ENCODE measurements around the gene YDJC.
"Not testable (repeated sequence)": the region's sequence is repeated elsewhere in the genome, so short reads cannot be mapped to it uniquely, and the experiment has no call there.

Gene YDJC, protein sequence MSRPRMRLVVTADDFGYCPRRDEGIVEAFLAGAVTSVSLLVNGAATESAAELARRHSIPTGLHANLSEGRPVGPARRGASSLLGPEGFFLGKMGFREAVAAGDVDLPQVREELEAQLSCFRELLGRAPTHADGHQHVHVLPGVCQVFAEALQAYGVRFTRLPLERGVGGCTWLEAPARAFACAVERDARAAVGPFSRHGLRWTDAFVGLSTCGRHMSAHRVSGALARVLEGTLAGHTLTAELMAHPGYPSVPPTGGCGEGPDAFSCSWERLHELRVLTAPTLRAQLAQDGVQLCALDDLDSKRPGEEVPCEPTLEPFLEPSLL

GRCh38 chr22:21629255-21630149, at the start of gene YDJC:
TSS of gene YDJC (minus strand) at chr22:21630022. CDS start at chr22:21630014, 8 bp downstream.
- DNase-seq = peak; percentile 98

- no peak for DNase-seq
Measured at GRCh38 chr22:21679383-21679782, 49.6 kb upstream of the YDJC start.

DNA sequence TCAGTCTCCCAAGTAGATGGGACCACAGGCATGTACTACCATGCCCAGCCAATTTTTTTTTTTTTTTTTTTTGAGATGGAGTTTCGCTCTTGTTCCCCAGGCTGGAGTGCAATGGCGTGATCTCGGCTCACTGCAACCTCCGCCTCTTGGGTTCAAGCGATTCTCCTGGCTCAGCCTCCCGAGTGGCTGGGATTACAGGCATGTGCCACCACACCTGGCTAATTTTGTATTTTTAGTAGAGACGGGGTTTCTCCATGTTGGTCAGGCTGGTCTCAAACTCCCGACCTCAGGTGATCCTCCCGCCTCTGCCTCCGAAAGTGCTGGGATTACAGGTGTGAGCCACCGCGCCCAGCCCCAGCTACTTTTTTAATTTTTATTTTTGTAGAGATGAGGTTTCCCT, 49.0 kb upstream of the YDJC start:
- DNase-seq = not testable (repeated sequence)

GRCh38 chr22:21677606-21678443, 48.0 kb upstream of the YDJC start:
- DNase-seq = no peak

DNA sequence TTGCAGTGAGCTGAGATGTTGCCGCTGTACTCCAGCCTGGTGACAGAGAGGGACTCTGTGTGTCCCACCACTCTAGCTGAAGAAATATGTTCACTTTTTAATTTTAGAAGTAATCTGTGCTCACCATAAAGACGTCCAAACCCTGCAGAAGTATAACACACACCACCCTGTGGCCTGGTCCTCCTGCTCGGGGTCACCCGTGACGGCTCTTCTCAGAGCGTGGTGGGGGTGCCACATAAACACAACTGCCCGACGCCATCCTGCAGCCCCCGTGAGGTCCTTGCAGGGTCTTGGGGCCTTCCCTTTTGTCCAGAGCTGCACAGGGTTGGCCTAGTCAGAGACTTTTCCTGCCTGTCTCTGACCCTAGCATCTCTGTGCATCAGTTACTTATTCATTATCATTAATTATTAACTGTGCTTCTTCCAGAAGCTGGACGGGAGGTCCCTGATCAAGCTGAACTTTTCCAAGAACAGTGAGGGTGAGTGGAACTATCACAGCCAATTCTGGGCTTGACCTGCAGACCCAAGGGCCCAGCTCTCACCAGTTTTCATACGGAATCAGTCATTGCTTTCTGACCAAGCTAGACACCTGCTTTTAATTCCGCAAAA, 44.9 kb upstream of the YDJC start:
- no peak for DNase-seq

DNA sequence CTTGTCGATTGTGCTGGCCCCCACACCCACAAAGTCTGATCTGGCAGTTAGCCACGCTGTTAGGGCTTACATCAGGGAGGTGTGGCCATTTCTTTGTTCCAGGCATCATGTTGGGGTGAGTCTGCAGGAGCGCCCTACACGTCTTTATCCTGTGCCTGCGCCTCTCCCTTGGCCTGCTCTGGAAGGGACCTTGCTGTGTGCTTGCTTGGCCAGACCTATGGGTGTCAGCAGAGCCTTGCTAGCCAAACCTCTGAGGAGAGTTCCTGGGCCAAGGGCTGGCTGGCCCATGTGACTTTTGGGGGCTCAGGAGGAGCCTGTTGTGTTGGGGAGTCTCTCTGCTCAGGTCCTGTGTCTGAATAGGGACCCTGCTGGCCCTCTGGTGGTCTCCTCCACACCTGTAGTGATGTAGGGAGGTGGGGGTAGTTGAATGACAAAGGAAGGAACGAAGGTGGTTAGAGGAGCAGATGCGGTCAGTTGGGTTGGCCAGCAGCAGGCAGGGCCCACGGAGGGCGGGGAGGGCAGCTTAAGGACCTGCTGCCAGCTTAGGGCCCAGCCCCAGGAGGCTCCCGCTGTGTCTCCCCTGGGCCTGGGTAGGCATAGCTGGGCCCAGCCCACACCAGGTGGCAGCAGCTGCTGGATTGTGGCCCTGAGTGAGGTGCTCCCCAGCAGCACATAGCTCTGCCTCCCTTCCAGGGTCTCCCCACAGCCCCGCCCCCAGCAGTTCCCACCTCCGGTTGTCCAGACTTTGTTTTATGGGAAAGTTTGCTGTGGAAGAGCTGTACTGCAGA, 43.9 kb upstream of the YDJC start:
- no peak for DNase-seq

GRCh38 chr22:21672107-21672629, 42.3 kb upstream of the YDJC start:
- DNase-seq = no peak

GRCh38 chr22:21669026-21669425, 39.2 kb upstream of the YDJC start:
- DNase-seq = no peak

DNA sequence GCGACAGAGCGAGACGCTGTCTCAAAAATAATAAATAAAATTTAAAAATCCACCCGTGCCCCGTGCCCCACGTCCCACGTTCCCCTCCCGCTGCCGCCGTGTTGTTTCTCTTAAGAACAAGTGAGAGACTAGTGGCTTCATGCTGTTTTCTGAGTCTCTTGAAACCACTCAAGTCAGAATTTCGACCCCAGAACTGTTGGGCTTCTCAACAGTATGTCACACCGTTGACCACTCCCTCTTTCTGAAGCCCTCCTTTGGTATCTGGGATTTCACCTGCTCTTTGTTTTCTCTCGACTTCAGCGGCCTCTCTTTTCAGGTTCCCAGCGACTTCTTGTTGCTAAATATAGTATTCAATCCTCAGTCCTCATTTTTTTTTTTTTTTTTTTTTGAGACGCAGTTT, 37.0 kb upstream of the YDJC start:
- DNase-seq = no peak

DNA sequence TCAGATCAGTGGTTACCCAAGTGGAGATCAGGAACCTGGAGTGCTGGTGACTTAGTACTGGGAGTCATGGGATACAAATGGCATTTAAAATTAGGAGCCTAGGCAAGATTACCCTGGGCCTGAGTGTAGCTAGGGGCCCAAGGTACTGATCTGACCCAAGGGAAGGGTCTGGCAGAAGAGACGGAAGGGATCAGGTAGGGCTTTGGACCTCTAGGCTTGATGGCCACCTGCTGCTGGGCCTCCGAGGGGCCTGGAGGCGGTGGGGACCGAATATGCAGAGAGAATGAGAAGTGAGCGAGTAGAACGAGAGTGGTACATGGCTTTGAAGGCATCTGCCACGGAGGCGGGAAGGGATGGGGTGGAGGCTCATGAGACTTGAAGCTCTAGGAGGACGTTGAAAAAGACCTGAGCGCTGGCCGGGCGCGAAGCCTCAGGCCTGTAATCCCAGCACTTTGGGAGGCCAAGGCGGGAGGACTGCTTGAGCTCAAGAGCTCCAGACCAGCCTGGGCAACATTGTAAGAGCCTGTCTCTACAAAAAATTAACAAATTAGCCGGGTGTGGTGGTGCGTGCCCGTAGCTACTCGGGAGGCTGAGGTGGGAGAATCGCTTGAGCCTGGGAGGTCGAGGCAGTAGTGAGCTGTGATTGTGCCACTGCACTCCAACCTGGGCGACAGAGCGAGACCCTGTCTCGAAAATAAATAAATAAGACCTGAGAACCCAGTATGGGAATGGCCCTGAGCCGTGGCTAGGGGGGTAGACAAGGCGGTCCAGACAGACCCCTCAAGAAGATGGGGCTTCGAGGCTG, 35.4 kb upstream of the YDJC start:
- no peak for DNase-seq

DNA sequence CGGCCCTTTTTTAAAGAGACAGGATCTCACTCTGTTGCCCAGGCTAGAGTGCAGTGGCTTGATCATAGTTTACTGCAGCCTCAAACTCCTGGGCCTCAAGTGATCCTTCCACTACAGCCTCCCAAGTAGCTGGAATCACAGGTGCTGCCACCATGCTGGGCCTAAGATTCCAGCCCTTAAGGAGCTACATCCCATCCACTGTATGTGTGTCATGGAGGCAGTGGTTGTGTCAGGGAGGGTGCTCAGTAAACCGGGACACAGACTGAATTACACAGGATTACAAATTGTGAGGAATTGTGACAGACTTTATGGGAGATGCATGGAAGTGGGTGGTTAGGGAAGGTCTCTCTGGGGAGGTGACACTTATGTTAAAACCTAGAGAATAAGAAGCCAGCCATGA, 33.9 kb upstream of the YDJC start:
- DNase-seq = no peak

- no peak for DNase-seq
Measured at GRCh38 chr22:21661991-21662390, 32.2 kb upstream of the YDJC start.

- no peak for DNase-seq
Measured at GRCh38 chr22:21660904-21661303, 31.1 kb upstream of the YDJC start.

DNA sequence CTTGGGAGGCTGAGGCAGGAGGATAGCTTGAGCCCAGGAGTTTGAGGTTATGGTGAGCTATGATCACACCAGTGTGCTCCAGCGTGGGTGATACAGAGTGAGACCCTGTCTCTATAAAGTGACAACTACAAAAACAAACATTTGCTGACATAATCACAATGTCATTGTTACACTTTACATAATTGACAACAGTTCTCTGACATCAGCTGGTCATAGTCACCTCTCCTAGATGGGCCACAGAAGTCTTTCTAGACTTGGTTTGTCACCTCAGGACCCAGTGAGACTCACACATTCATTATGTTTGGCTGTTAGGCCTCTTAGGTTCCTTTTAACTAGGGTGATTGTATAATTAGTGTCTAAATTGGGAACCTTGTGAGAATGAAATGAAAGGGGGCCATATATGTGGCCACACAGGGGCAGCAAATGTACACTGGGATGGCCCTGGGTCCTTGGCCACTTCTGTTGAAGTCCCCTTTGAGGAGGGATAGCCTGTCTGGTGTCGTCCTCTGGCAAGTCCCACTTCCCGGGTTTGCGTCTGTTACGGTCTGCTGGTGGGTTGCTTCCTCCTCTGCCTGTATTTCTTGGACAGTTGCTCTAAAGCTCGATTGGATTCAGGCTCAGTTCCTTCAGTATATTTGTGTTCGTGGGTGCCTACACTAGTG, 30.2 kb upstream of the YDJC start:
- DNase-seq = no peak

- peak; percentile 93 for DNase-seq
Measured at GRCh38 chr22:21657360-21658032, 27.7 kb upstream of the YDJC start.

GRCh38 chr22:21657020-21657359, 27.2 kb upstream of the YDJC start:
- DNase-seq = no peak

- DNase-seq = peak; percentile 61
Measured at GRCh38 chr22:21652547-21653545, 23.0 kb upstream of the YDJC start.

DNA sequence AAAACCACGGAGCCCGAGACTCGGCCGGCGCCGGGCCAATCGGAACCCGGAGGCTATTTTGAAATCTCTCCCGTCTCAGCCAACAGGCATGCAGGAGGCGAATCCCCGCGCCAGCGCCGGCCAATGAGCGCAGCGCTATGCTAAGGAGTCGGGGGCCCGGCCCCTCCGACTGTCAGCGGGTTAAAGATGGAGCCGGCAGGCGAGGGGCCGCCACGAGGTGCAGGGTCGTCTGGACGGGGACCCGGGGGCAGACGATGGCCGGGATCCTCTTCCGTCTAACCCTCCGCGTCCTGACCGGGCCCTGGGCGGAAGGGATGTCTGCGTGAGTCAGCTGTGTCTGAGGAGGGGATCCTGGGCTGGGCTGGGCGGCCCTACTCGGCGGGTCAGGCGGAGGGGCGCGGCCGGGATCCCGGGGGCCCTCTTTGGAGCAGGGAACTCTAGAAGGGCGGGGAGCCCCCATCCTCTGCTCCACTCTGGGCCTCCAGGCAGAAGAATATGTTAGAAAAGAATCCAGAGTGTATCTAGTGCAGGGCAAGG, 22.3 kb upstream of the YDJC start:
- peak; percentile 95 for DNase-seq
